Measurements from ENCODE around the gene PSMB3.
"Not testable (repeated sequence)": the region's sequence is repeated elsewhere in the genome, so short reads cannot be mapped to it uniquely, and the experiment has no call there.

Gene PSMB3

DNA sequence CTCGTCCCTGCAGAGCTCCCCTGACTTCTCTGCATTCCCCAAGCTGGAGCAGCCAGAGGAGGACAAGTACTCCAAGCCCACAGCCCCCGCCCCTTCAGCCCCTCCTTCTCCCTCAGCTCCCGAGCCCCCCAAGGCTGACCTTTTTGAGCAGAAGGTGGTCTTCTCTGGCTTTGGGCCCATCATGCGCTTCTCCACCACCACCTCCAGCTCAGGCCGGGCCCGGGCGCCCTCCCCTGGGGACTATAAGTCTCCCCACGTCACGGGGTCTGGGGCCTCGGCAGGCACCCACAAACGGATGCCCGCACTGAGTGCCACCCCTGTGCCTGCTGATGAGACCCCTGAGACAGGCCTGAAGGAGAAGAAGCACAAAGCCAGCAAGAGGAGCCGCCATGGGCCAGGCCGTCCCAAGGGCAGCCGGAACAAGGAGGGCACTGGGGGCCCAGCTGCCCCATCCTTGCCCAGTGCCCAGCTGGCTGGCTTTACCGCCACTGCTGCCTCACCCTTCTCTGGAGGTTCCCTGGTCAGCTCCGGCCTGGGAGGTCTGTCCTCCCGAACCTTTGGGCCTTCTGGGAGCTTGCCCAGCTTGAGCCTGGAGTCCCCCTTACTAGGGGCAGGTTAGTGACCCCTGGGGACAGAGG lies 36.1 kb upstream of the PSMB3 start:
- no peak for DNase-seq

DNA sequence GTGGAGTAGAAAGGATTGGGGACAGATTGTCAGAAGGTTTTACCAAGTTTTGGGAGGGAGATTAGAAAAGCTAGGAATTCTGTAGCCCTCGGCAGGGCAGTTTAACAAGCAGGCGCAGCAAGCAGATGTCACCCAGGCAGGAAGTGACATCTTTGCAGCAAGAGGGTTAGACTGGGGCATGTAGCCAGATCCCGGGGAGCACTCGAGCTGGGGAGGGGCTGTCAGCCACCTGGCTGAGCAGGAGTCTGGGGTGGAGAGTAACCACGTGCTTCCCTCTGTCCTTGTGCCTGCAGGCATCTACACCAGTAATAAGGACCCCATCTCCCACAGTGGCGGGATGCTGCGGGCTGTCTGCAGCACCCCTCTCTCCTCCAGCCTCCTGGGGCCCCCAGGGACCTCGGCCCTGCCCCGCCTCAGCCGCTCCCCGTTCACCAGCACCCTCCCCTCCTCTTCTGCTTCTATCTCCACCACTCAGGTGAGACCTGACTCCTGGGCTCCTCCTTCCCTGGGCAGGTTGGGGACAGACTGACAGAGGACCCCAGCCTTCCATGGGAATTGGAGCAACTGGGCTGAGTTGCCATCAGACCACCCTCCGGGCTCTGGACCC lies 35.3 kb upstream of the PSMB3 start:
- no peak for DNase-seq

DNA sequence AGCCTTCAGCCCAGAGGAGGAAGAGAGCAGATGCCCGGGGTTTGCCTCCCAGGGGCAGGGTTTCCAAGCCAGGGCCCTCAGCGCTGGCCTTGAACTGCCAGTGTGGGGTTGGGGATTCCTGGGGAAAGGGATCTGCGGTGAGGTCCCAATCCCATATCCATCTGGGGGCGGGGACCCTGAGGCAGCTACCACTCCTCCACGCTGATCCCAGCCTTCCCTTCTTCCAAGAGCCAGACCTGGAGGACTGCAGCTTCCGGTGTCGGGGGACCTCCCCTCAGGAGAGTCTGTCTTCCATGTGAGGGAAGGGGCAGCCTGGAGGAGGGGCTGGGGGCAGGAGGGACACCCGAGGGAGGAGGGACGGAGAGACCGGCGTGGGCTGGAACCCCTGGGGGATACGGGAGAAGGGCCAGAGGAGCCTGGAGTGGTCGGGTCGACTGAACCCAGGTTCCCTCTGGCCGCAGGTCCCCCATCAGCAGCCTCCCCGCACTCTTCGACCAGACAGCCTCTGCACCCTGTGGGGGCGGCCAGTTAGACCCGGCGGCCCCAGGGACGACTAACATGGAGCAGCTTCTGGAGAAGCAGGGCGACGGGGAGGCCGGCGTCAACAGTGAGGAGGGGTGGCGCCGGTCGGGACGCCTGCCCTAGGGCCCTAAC lies 33.1 kb upstream of the PSMB3 start:
- no peak for DNase-seq

DNA sequence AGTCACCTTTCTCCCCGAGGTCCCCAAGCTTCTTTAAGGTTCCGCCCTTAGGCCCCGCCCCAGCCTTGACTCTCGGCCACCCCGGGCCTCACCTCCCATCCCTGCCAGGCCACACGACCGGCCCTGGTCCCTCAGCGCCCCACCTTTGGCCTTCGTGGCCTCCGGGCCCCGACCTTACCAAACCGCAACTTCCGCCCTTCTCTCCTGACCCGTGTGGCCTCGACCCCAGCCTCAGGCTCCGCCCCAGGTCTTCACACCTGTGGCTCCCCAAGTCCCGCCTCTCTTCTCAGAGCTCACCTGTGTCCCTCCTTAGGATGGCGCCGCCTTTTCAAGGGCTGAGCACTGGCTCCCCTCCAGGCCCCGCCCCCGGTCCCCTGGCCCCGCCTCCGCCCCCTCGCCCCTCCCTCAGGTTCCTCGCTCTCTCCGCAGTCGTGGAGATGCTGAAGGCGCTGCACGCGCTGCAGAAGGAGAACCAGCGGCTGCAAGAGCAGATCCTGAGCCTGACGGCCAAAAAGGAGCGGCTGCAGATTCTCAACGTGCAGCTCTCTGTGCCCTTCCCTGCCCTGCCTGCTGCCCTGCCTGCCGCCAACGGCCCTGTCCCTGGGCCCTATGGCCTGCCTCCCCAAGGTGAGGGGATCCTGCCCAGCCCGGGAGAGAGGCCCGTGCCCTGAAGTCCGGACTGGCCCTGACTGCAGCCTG lies 32.4 kb upstream of the PSMB3 start:
- no peak for DNase-seq

DNA sequence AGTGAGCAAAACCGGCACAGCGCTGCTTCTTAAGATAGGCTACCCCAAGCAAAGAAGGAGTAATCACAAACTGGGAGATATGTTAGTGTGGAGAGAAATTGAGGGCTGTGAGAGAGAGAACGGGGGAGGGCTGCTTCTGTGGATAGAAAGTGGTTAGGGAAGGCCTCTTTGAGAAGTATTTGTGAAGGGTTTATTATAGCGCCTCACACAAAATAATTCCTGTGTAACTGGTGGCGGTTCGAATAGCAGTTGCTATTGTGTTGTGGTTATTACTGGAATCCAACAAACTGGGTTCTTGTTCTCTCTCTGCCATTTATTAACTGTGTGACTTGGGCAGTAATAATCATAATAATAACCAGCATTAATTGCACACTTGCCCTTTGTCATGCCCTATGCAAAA lies 31.6 kb upstream of the PSMB3 start:
- DNase-seq: no peak

DNA sequence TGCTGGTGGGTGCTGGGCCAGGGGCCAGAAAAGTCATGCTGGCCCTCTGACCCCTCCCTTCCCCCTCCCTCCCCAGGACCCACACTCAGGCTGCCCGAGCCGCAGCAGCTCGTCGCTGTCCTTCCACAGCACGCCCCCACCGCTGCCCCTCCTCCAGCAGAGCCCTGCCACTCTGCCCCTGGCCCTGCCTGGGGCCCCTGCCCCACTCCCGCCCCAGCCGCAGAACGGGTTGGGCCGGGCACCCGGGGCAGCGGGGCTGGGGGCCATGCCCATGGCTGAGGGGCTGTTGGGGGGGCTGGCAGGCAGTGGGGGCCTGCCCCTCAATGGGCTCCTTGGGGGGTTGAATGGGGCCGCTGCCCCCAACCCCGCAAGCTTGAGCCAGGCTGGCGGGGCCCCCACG lies 30.7 kb upstream of the PSMB3 start:
- DNase-seq: no peak

DNA sequence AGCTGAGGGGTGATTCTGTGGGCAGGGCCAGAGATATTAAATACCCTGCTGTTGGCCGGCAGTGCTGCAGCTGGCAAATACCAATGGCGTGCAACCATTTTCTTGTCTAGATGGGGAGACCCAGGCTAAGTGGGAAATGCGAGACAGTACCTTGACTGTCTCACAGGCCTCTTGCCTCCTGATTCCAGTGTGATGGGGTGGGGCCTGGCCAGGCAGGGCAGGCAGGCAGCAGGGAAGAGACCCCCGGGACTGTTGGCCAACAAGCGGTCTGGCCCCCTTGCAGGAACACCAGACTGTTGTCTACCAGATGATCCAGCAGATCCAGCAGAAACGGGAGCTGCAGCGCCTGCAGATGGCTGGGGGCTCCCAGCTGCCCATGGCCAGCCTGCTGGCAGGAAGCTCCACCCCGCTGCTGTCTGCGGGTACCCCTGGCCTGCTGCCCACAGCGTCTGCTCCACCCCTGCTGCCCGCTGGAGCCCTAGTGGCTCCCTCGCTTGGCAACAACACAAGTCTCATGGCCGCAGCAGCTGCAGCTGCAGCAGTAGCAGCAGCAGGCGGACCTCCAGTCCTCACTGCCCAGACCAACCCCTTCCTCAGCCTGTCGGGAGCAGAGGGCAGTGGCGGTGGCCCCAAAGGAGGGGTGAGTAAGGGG lies 28.1 kb upstream of the PSMB3 start:
- no peak for DNase-seq

DNA sequence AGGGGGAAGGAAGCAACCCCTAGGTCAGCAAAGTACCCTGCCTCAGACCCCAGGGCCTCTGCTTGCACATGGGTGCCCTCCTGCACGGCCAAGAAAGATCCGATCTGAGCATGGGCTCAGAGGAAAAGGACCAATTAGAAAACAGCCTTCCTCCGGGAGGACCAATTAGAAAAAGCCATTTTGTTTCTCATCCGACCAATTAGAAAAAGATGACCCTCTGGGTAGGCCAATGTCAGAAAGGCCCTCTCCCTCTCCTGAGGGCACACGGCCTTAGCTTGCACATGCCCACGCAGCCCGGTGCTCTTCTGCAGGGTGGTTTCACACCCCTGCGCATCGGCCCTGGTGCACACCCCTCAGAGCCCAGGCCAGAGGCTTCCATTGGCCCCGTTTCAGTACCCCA lies 27.5 kb upstream of the PSMB3 start:
- no peak for DNase-seq

DNA sequence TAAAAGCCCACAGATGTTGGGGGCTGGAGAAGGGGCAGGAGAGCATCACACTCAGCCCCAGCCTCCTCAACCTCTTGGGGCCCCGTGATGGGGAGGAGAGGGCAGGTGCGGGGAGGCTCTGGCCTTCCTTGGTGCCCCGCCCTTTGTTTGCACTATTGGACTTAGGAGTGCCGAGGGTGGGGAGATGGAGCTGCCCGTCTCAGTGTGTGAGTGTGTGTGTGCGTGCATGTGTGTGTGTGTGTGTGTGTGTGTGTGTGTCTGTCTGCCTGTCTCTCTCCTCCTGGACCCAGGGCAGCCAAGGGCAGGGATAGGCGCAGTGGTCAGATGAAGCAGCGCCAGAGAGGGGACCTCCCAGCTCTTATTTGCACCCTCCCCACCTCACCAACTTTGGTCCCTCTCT lies 26.4 kb upstream of the PSMB3 start:
- DNase-seq: not testable (repeated sequence)

DNA sequence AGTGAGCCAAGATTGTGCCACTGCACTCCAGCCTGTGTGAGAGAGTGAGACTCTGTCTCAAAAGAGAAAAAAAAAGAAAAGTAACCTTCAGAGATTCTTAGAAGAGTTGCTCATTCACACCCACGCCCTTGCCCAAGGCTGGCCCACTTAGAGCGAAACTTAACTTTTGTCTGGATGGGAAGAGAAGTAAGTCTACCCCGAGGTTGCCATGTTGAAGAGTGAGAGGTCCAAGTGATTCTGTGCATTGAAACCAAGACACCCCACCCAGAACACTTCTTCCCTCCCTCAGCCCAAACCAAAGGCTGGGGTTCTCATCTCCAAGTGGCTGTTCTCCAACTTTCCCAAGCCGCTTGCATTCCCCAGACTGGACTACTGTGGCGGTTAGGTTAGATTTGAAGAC lies 24.8 kb upstream of the PSMB3 start:
- DNase-seq: no peak

DNA sequence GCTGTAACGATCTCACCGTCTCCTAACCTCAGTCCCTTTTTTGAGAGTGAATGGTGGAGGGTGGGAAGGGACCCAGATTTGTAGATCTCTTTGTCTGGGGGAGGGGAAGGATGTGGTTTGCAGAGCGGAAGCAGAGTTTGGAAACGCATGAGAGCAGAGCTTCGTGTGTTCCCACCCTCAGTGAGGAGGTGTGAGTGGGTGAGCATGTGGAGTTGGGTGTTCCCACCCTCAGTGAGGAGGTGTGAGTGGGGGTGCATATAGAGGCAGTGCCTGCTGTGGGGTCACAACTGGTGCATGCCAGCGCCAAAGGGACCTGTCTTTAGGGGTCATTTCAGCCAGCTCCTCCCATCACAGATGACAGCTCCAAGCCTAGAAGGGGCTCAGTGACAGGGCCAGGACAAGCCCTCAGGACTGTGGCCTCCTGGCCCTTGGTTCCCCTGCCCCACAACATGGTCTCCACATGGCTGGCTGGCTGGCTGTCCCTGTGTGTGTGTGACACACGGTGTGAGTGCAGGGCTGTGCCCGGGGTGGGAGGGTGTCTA lies 24.2 kb upstream of the PSMB3 start:
- DNase-seq: peak; percentile 57

DNA sequence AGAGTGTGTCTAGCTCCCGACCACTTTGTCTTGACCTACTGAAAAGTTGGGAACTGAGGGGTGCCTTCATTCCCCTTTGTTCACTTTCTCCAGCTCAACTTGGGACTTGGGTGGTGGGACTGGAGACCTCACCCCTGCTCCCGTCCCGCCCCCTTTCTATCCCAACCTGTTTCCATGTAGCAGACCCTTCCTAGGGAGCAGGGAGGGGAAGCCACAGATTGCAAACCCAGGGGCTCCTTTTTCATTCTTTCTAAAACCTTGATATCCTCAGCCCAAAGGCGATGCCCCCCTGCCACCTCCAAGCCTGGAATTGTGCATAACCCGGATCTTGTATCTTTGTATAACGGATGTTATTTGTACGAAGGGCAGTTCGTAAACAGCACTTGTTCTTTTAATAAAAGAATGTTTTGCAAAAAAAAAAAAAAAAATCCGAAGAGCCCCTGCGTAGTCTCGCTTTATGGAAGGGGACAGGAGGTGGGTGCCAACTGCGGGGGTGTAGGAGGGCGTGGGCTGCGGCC lies 23.1 kb upstream of the PSMB3 start:
- no peak for DNase-seq

DNA sequence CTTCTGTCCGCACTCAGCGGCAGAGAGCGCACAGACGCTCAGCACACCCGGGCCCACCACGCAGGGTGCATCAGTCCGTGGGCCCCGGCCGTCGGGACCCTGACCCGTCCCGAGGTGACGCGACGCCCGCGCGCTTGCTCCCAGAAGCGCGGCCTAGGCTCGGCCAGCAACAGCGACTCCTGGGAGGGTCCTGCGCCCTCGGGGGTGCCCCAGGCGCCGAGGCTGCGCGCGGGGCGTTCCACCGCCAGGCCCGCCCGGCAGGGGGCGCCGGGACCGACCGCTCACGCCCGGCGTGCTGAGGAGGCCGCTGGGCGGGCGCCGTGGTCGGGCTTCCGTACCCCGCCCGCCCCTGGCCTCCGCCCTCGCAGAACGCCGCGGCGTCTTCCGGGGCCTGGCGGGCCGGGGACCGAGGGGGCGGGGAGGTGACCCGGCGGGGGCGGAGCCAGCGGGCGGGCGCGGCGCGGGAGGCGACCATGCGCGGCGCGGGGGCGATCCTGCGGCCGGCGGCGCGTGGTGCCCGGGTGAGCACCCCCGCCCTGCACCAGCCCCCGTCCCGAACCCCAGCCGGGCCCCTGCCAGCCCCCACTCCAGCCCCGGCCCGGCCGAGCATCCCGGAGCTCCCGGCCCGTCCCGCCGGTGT lies 22.5 kb upstream of the PSMB3 start, which contains the start of gene CISD3:
TSS of gene CISD3 (plus strand) at position 456 of the 640 bp plus-strand sequence. CDS start at position 474, 18 bp downstream.
- peak; percentile 63 for DNase-seq

DNA sequence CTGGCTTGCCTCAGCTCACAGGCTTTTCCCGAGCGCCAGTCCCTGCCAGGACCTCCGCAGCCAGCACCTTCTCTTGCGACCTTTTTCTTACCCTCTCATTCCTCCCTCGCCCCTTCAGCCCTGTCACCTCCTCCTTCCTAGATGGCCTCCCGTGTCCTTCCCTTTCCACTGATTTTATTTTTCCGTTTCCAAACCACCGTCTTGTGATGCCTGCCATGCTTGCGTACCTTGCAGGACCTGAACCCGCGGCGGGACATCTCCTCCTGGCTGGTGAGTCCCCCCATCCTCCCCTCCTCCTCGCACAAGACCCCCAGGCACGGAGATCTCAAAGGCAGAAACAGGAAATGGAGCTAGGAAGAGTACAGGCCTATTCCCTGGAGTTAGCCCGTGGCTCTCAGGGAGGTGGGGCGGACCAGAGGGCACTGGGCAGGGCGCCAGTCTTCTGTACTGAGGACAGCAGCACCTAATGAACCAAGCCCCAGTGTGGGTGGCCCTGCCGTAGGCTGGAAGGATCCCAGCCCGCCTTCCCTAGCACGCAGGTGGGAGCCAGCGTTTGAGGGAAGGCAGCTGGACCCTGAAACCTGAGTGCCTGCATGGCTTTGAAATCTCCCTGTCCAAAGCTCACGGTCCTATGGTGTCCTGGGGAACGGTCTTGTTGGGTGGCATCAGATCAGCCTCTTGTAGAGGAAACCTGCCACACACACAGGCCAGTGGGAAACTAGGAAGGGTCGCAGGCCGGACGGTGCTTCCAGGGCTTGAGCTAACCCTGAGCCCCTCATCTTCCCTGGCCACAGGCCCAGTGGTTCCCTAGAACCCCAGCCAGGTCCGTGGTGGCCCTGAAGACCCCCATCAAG lies 21.8 kb upstream of the PSMB3 start:
- DNase-seq: peak; percentile 23

DNA sequence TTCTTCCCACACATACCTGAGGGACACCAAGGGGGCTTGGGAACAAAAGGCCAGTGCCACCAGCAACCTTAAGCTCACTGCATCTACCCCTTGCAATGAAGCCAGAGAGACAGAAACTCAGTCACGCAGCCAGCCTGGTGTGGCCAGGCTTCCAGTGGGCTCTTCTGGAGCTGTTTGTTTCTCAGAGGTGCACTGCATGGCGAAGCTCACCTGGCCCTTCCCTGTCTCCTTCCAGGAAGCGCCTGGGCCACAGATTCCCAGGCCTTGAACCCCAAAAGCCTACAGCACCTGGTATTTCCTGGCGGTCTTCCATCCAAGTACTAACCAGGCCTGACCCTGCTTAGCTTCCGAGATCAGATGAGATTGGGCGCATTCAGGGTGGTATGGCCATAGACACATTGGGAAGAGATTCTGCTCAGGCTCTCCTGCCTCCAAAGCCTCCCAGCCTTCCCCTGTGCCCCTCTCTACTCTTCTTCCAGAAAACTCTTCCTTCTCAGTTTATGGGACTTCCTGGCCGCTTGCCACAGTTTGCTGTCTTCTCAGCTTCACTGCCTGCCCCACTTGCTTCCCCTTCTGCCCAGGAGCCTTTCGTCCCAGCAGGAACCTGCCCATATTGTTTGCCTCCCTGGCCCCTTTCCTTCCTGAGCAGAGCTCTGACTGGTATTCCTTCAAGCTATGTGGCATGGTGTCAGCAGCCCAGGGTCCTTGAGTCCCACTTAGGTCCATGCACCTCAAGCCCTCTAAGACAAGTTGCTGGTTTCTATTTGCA lies 20.8 kb upstream of the PSMB3 start:
- DNase-seq: peak; percentile 35

DNA sequence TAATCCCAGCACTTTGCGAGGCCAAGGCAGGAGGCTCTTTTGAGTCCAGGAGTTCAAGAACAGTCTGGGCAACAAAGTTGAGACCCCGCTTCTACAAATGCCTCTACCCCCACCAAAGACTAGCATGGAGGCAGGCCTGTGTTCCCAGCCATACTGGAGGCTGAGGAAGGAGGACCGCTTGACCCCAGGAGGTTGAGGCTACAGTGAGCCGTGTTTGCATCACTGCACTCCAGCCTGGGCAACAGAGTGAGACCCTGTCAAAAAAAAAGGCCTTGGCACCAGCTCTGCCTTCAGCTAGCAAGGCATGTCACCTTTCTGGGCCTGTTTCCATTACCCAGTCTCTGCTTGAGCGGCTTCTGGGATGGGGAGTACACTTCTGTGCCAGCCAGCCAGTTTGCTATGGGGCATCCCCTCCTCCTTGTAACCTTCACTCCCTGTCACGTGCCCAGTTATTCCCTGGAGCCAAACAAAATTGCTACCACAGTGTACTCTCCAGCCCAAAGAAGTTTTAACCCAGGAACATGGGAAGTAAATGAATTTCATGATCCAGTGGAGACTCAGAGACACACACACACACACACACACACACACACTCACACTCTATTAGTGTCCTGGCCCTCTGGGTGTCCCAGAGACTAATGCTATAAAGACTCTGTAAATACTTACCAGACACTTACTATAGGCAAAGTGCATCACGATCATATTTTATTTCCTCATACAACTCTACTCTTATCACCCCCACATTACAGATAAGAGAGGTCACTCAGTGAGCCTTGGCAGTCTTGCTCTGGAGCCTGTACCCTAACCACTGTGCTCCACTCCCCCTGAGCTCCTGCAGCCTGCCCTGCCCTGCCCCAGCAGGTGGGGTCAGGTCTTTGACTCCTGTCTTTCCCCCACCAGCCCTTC lies 19.9 kb upstream of the PSMB3 start:
- DNase-seq: no peak

DNA sequence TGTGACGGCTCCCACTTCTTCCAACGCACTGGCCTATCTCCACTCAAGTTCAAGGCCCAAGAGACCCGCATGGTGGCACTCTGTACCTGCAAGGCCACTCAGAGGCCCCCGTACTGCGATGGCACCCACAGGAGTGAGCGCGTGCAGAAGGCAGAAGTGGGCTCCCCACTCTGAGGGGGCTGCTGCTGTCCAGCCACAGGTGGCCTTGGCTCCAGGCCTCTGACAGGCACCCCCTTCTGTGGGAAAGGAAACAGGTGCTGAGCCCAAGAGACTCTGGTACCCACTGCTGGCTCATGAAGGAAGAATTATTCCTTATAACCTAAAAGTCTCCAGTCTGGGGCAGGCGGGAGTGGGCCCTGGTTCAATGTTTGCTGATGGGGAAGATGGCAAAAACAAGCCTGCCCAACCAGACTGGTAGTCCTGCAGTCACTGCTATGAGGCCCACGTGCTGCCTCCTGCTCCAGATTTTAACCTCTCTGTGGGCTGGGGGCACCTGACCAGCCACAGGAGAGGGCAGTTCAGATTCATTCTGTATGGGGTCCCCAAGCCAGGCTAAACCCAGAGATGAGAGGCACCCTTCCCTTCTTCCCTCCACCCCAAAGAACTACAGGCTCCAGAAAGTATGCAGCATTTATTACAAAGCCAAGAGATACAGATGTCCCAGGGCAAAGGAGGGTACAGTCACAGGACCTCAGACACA lies 19.1 kb upstream of the PSMB3 start:
- no peak for DNase-seq

All from GF-D8 (cell line).